DND-41 (cell line): ENCODE results near the gene HRC.

Experiments used
- ATAC-seq: fragments of 200-7000 bp; cut with Tn5 transposase; 3 replicates; pipeline ENCODE4 v1.9.1; 2021; ENCODE audit warnings: low read depth; ENCODE audit not compliant: insufficient read depth
- DNase-seq: peaks from one replicate; pipeline ENCODE4 v3.0.0-alpha.2; 2020
- H2AFZ ChIP-seq: 2 replicates; pipeline ENCODE4 v1.6.0; 2012; ENCODE audit warnings: low read depth, low read length
- H3K27ac ChIP-seq: 2 replicates; pipeline ENCODE4 v1.5.1; 2012; ENCODE audit warnings: low read length, inconsistent platforms
- H3K27me3 ChIP-seq: fragments of 200-600 bp; sonication (generic); 2 replicates; pipeline ENCODE4 v1.6.0; 2012; ENCODE audit warnings: low read length, mild to moderate bottlenecking, inconsistent platforms; ENCODE audit not compliant: insufficient read depth, poor library complexity
- H3K36me3 ChIP-seq: 2 replicates; pipeline ENCODE4 v1.5.1; 2012; ENCODE audit warnings: low read length, inconsistent platforms; ENCODE audit not compliant: insufficient read depth
- H3K4me1 ChIP-seq: 2 replicates; pipeline ENCODE4 v1.5.1; 2012; ENCODE audit warnings: mild to moderate bottlenecking, low read length; ENCODE audit not compliant: insufficient read depth
- H3K4me2 ChIP-seq: 2 replicates; pipeline ENCODE4 v1.6.0; 2012; ENCODE audit warnings: mild to moderate bottlenecking, moderate library complexity, low read length, inconsistent platforms; ENCODE audit not compliant: insufficient read depth
- H3K4me3 ChIP-seq, 2 experiments: fragments of 200-600 bp in 1 of 2; shearing (Covaris generic) in 1 of 2; 2 replicates each; pipeline ENCODE4 v1.5.1; 2012 to 2016; ENCODE audit warnings: inconsistent platforms in 2 of 2, low read length in 2 of 2, mild to moderate bottlenecking in 2 of 2, low read depth in 1 of 2, moderate library complexity in 1 of 2
- H3K79me2 ChIP-seq: 2 replicates; pipeline ENCODE4 v1.6.0; 2012; ENCODE audit warnings: low read length, inconsistent platforms; ENCODE audit not compliant: insufficient read depth
- H3K9ac ChIP-seq: 2 replicates; pipeline ENCODE4 v1.6.0; 2012; ENCODE audit warnings: low read depth, mild to moderate bottlenecking, inconsistent platforms, low read length, moderate library complexity
- H3K9me3 ChIP-seq: 2 replicates; pipeline ENCODE4 v1.5.1; 2012; ENCODE audit warnings: low read length, moderate library complexity, mild to moderate bottlenecking, inconsistent platforms; ENCODE audit not compliant: insufficient read depth, severe bottlenecking
- H4K20me1 ChIP-seq: 2 replicates; pipeline ENCODE4 v1.6.0; 2012; ENCODE audit warnings: low read length; ENCODE audit not compliant: insufficient read depth
- CTCF ChIP-seq: IDR thresholded peaks from 2 replicates; pipeline ENCODE4 v1.5.1; 2012; ENCODE audit warnings: borderline replicate concordance, low read length, moderate library complexity, mild to moderate bottlenecking; ENCODE audit not compliant: poor library complexity, severe bottlenecking; ENCODE audit errors: extremely low read depth
- EZH2 ChIP-seq: IDR thresholded peaks from 3 replicates; pipeline ENCODE4 v1.6.1; 2012; ENCODE audit warnings: borderline replicate concordance, low read depth, mild to moderate bottlenecking, moderate library complexity, low read length, inconsistent platforms; ENCODE audit not compliant: severe bottlenecking

The HRC gene

GRCh38 chr19:49190781-49191180 lies 35.6 kb upstream of the HRC start:
- Histone ChIP-seq H3K36me3 (no peaks in the 10 kb centered on the region), H3K79me2 (no peaks in the 10 kb centered on the region), H3K27me3 (no peaks in the 10 kb centered on the region), H3K9ac (no peak overlapping the region), H3K9me3 (peaks cover 5% of the 10 kb centered on the region), H3K27ac (no peak overlapping the region), H3K4me2 (no peak overlapping the region), H4K20me1 (no peaks in the 10 kb centered on the region), H3K4me3 (no peak overlapping the region), H3K4me1 (peaks cover 13% of the 10 kb centered on the region), H2AFZ (no peak overlapping the region)
- no peak for TF ChIP-seq EZH2
- no peak for TF ChIP-seq CTCF
- no peak for ATAC-seq
- DNase-seq = no peak

DNA sequence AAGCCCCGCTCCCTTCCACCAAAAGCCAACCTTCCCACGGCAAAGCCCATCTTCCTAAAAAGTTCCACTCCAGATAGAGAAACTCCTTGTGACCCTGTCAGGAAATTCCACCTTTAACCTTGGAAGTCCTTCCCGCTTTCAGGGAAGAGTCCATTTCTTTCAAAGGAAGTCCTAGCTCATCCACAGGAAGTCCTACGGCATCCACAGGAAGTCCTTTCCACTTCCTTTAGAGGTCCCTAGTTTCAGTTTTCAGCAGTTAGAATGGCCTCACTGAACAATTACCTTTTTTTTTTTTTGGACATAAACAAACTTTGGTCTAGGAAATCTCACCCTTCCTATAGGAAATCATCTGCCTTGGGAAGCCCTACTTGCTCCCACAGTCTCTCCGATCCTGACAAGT lies 34.1 kb upstream of the HRC start:
- no peak overlapping the region for H3K27ac ChIP-seq
- no peaks in the 10 kb centered on the region for H3K36me3 ChIP-seq
- H2AFZ ChIP-seq = no peak overlapping the region
- H4K20me1 ChIP-seq = no peaks in the 10 kb centered on the region
- DNase-seq = no peak
- H3K79me2 ChIP-seq = no peaks in the 10 kb centered on the region
- no peak overlapping the region for H3K4me2 ChIP-seq
- H3K9ac ChIP-seq = no peak overlapping the region
- H3K27me3 ChIP-seq = no peaks in the 10 kb centered on the region
- ATAC-seq = no peak
- peaks cover 5% of the 10 kb centered on the region for H3K9me3 ChIP-seq
- TF ChIP-seq CTCF = no peak
- no peak for TF ChIP-seq EZH2
- H3K4me3 ChIP-seq = no peak overlapping the region
- peaks cover 13% of the 10 kb centered on the region for H3K4me1 ChIP-seq

- H3K4me1 ChIP-seq = peaks cover 13% of the 10 kb centered on the region
- no peak overlapping the region for H2AFZ ChIP-seq
- no peaks in the 10 kb centered on the region for H3K79me2 ChIP-seq
- TF ChIP-seq EZH2 = no peak
- TF ChIP-seq CTCF = no peak
- no peak overlapping the region for H3K9ac ChIP-seq
- no peak overlapping the region for H3K27ac ChIP-seq
- DNase-seq (no peak), ATAC-seq (no peak)
- no peaks in the 10 kb centered on the region for H3K27me3 ChIP-seq
- H3K4me3 ChIP-seq = no peak overlapping the region
- H3K9me3 ChIP-seq = peaks cover 8% of the 10 kb centered on the region
- H3K4me2 ChIP-seq = no peak overlapping the region
- no peaks in the 10 kb centered on the region for H4K20me1 ChIP-seq
- no peaks in the 10 kb centered on the region for H3K36me3 ChIP-seq
Measured at GRCh38 chr19:49188626-49189200, 33.5 kb upstream of the HRC start.

DNA sequence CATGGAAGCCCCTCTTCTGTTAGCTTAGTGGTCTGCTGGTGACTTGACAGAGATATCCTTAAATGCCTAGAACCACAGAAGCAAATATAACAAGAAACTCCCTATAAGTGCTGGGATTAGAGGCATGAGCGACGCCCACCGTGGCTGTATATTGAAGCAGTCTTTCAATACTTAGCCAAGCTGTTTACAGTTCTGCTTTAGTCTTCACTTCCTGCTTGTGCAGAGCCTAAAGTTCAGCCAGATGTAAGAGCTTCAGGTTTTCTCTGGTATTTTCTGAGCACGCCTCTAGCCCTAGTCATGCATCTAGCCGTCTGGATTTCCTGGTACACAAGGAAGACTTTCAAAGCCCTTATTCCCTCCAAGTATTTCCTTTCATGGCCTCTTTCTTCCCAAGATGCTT lies 30.9 kb upstream of the HRC start:
- peaks cover 13% of the 10 kb centered on the region for H3K4me1 ChIP-seq
- H3K36me3 ChIP-seq = no peaks in the 10 kb centered on the region
- no peak overlapping the region for H3K9ac ChIP-seq
- H3K4me3 ChIP-seq = no peak overlapping the region
- H4K20me1 ChIP-seq = no peaks in the 10 kb centered on the region
- peaks cover 8% of the 10 kb centered on the region for H3K9me3 ChIP-seq
- H3K79me2 ChIP-seq = no peaks in the 10 kb centered on the region
- H3K27me3 ChIP-seq = no peaks in the 10 kb centered on the region
- no peak overlapping the region for H3K27ac ChIP-seq
- DNase-seq (no peak), ATAC-seq (no peak)
- H3K4me2 ChIP-seq = no peak overlapping the region
- H2AFZ ChIP-seq = 0 out of 2 replicates have a peak overlapping the region, but pooled peaks have one; percentile 17
- TF ChIP-seq CTCF (no peak), EZH2 (no peak)
